HG03520 (cell line): ENCODE measurements around the gene TEAD1.

Experiments used
- ATAC-seq: cut with Tn5 transposase; IDR thresholded peaks from one replicate; pipeline ENCODE4 v1.9.1; 2021; ENCODE audit warnings: mild to moderate bottlenecking, moderate library complexity; ENCODE audit not compliant: unreplicated experiment

TEAD1 gene

DNA sequence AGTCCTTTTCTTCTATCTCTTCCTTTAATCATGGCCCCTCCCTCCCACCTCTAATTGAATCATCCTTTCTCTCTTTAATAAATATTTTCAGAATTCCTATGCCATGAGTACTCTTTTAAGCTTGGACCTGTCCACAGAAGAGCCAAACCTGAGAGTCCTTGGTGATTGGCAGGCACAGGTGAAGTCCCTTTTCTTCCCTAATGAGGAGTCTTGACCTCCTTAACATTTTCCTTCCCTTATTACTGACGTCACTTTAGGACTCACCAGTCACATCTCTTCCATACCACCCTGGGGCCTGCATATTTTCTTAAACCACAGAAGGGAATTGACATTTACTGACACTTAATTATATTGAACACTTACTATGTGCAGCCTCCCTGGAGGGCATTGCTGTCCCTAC lies 293.9 kb downstream of the TEAD1 start:
- no peak for ATAC-seq

DNA sequence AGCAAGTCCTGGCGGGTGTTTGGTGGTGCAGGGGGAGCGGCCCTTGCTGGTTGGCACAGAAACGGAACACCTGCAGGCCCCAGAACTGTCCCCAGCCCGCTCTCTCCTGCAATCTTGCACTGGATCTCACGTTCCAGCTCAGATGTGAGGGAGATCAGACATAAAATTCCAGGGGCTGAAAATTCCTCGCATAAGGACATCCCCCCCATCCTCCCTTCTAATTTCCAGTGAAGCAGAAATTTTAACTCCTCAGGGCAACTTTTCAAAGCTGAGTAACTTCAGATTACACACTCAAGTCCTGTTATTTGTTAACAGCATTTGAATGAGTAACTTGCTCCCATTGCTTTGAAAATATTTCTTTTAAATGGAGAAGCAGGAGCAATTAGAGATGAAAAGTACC lies 294.6 kb downstream of the TEAD1 start:
- no peak for ATAC-seq

DNA sequence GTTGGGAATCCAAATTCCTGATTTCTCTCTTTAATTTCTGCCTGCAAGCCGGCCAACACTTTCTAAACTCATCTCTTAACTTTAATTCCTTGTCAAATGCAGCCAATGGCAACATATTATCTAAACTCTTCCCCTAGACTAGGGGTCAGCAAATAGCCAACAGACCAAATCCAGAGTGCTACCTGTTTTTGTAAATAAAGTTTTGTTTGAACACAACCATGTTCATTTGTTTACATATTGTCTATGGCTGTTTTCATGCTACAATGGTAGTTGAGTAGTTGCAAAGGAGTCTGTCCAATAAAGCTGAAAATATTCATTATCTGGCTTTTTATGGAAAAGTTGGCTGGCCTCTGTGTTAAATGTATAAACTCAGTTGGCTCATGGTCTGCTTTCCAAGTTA lies 297.7 kb downstream of the TEAD1 start:
- ATAC-seq, result no peak

DNA sequence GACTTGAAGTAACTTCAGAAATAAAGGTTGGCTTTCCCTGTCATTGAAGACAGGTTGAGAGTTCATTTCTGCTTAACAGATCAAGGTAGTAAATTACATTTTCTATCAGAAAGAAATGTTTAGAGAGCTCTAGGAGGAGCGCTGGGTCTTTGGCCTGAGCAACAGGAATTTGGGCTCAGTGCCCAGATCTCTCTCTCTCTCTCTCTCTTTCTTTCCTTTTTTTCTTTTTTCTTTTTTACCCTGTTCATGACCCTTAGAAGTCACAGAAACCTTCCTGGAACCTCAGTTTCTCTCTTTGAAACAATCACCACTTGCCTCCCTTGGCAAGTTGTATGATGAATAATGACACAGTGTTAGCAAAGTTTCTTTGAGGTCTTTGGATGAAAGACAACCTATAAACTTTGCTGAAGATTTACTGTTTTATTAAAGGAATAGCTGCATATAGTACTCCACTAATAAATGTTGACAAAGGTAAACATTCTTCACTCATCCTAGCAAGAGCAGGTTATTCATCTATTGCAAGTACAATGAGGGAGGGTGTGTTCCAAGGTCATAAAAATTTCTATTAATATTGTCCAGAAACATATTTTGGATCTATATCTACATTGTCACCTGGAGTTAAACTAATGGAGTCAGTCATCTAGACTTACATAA lies 299.4 kb downstream of the TEAD1 start:
- ATAC-seq, result no peak

DNA sequence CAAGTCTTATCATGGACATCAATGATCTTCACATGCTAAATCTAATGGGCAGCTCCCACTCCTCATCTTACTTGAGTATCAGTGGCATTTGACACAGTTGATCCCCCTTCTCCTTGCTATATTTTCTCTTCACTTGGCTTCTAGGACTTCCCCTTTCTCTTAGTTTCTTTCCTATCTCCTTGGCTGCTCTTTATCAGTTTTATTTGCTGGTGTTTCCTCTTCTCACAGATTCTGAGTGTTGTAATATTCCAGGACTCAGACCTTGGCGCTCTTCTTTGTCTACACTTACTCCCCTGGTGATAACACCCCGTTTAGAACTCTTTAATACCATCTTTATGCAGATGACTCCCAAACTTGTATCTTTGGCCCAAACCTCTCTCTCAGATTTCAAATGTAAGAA lies 301.0 kb downstream of the TEAD1 start:
- ATAC-seq, result no peak

DNA sequence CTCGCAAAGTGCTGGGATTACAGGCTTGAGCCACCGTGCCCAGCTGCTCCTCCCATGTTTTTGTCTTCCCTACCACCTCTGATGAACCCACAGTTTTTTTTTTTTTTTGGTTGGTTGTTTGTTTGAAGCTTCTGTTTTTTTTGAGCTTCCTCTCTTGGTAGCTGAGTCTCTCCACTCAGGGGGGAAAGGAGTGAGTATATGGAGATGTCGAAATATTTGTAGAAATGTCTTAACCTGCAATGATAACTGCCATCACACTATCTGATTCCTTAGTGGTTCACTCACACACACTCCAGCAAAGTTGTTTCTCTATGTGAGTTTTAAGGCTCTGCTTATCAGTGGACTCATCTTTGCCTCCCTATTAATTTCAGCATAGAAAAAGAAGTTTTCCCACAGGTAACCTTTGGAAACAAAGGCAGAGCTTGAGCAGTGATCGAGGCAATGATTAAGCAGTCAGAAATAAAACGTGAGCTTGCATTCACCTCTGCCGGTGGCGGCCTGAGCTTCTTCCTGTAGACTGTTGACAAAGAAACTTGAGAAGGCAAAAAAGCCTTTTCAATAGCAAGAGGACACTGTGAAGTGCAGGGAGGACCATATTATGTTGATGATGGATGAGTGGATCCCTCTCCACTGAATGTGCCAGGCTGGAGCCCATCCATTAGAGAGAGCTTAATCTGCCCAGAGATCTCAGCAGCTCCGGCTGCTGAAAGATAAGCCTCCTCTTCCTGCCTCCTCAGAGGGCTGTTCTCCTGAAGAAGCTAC lies 305.9 kb downstream of the TEAD1 start:
- no peak for ATAC-seq

DNA sequence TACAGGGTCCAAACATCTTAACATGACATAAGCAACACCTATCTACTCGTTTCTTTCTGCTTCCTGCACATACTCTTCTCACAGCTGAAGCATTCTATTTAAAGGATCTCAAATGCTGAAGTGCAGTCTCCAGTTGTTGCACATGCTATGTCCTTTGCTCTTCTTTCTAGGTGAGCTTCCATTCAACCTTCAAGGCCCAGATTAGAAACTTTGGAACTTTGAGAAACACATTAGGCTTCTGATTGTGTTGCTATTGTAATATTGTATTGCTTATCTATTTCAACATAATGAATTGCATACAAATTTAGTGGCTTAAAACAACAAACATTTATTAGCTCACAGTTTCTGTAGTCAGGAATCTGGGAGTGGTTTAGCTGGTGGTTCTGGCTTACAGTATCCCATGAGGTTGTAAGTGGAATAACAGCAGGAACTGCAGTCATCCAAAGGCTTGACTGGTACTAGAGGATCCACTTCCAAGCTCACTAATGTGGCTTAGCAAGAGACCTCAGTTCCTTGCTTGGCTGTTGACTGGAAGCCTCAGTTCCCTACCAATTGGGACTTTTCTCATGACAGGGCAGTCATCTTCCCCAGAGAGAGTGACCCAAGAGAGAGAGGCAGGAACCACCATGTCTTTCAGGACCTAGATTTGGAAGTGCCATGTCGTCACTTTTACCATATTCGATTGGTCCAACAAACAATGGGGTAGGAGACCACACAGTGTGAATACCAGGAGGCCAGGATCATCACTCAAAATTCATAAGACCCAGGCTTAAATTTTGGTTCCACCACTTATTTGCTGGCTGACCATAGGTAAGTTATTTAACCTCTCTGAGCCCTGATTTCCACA lies 307.7 kb downstream of the TEAD1 start:
- ATAC-seq, result no peak

DNA sequence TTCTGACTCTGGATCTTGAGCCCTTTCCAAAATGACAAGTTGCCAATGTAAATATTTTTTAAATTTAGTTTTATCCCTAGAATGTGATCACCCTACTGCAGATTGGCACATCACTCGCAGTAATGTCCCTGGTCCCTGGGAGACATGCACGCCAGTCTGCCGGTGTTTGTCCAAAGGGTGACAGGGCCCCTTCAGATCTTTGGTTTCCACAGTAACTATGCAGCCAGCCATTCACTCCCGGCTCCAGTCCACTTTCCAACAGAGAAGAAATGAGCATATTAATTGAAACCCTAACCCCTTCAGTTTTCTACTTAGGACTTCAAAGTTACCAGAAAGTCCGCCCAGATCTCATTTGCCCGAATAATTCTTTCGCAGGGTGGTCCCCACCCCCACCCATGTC lies 309.1 kb downstream of the TEAD1 start:
- no peak for ATAC-seq

DNA sequence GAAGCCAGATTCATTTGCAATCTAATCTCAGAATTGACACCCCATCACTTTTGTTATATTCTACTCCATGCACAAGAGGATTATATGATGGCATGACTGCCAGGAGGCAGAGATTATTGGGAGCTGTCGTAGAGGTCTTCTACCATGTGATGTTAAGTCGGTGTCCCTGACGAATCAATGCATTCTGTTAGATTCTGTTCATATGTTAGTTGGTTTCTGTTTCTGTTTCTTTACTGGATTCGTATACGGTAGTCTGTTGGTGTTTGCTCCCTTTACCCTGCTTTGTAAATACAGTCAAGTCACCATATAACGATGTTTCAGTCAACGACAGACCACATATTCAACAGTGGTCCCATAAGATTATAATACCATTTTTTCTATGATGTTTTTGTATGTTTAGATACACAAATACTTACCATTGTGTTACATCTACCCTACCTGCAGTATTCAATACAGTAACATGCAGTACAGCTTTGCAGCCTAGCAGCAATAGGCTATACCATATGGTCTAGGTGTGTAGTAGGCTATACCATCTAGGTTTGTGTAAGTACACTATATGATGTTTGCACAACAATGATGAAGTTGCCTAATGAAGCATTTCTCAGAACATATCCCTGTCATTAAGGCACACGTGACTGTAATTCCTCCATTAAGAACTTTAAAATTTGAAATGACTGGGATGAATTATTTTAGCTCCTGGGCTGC lies 312.1 kb downstream of the TEAD1 start:
- no peak for ATAC-seq

DNA sequence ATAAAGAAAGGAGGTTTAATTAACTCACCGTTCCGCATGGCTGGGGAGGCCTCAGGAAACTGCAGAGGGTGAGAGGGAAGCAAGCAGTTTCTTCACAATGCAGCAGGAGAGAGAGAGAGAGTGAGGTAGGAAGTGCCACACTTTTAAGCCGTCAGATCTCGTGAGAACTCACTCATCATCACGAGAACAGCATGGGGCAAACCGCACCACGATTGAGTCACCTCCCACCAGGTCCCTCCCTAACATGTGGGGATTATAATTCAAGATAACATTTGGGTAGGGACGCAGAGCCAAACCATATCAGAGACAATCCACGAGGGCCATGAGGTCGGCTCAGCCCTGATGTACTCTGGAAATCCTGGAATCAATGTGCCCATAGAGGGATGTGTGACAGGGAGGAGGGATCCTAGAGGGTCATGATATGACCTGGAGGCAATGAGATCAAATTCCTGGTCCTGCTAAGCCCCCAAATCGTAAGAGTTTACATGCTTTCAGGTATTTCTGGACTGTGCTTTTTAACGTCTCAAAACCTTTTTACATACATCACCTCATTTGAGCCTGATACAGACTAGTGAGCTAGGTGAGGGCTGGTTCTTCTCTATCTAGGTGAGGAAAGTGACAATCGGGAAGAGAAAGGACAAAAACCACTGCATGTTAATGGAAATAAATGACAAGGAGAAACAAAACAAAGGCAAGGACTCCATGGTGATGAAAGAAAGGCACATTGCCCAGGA lies 315.4 kb downstream of the TEAD1 start:
- ATAC-seq, result no peak

DNA sequence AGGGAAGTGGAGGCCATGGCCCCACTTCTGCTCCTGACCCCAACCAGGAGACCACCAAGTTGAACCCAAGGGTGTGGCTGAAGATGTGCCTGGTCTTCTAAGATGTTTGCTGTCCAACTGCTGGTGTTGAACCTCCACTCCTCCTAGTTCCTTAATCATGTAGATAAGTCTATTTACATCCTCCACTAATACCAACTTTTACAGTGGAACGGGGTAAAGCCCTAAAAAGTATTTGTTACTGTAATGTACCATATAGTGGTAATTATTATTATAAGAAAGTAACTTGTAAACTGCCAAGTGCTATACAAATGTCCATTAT lies 315.9 kb downstream of the TEAD1 start:
- ATAC-seq, result no peak

DNA sequence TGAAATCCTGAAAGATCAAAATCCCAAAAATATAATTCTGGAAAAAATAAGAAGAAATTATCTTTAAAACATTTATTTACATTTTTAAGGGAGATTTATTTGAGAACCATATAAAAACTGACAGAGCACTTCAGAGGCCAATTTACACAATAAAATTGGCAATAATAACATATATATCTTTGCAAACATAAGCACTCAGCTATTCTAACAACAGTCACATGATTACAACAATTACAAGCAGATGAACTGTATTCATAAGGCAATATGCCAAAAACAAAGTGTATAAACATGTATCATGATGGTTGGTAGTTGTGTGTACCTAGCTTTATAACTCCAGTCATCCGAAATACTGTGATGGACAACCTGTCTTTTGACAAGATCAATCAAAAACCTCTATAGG lies 317.2 kb downstream of the TEAD1 start:
- ATAC-seq, result no peak

DNA sequence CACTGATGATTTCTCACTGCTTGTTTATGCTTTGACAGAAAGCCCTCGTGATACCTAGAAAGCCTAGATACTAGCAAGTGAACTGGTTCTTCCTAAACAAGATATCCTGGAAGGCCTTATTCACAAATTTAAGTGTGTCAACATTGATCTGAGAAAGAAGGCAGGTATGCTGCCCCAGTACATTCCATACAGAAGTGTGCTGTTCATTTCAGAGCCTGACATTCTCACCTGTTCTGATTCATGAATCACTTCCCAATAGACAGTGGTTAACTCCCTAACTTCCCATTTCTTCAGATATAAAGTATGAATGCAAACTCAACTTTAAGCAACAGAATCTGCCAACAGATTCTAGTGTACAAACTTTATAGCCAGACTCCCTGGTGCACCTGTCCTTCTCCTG lies 319.4 kb downstream of the TEAD1 start:
- no peak for ATAC-seq
